IMR-90 (cell line): ENCODE measurements around the gene SRRM4. TPM values are rescaled to one million over a fixed set of nuclear protein-coding genes. Genes with fewer than 3 reads are reported as not detected.

Experiments used
- ATAC-seq: fragments of 200-7000 bp; cut with Tn5 transposase; 2 replicates; pipeline ENCODE4 v1.9.1; 2020; ENCODE audit warnings: low read depth, mild to moderate bottlenecking, moderate library complexity
- BruUV-seq: library from RNA; stranded (reverse); fragments of 400-500 nt; replicated peaks from 2 replicates; lab custom pipeline; 2021; lab: Mats Ljungman, UMichigan
- CTCF ChIA-PET: fragments of 300-600 bp; formaldehyde crosslinking; extraction: SDS; loops from one replicate; lab custom pipeline; 2021; ENCODE audit warnings: antibody characterized with exemption; lab: Yijun Ruan, JAX
- POLR2A ChIA-PET: fragments of 300-600 bp; sonication (Branson Sonifier 250); formaldehyde crosslinking; loops from one replicate; lab custom pipeline; 2022; ENCODE audit warnings: antibody characterized with exemption; ENCODE audit not compliant: unreplicated experiment; lab: Charles Lee
- DNase-seq: peaks from one replicate; pipeline ENCODE4 v3.0.0; 2013
- H2AFZ ChIP-seq: replicated peaks from 2 replicates; pipeline ENCODE3; 2013; ENCODE audit warnings: low read length, mild to moderate bottlenecking; ENCODE audit not compliant: poor library complexity
- H2AK5ac ChIP-seq: 2 replicates; pipeline ENCODE4 v1.6.1; 2013; ENCODE audit warnings: low read depth, low read length, inconsistent platforms
- H2AK9ac ChIP-seq: replicated peaks from 2 replicates; pipeline ENCODE3; 2013; ENCODE audit warnings: mild to moderate bottlenecking, low read depth, low read length, moderate library complexity; ENCODE audit not compliant: poor library complexity
- H2BK120ac ChIP-seq: 2 replicates; pipeline ENCODE4 v1.6.1; 2013; ENCODE audit warnings: low read depth, low read length, inconsistent platforms
- H2BK15ac ChIP-seq: 3 replicates; pipeline ENCODE4 v1.6.1; 2013; ENCODE audit warnings: low read depth, low read length, inconsistent platforms
- H2BK20ac ChIP-seq: 2 replicates; pipeline ENCODE4 v1.6.1; 2013; ENCODE audit warnings: low read depth, mild to moderate bottlenecking, inconsistent platforms, low read length, moderate library complexity
- H2BK5ac ChIP-seq: 2 replicates; pipeline ENCODE4 v1.6.1; 2013; ENCODE audit warnings: mild to moderate bottlenecking, low read depth, low read length, inconsistent platforms; ENCODE audit not compliant: poor library complexity, severe bottlenecking
- H3K14ac ChIP-seq: replicated peaks from 2 replicates; pipeline ENCODE4 v1.6.1; 2013; ENCODE audit warnings: low read depth, low read length, inconsistent platforms
- H3K18ac ChIP-seq: 2 replicates; pipeline ENCODE4 v1.6.1; 2013; ENCODE audit warnings: low read depth, low read length, control low read depth
- H3K23ac ChIP-seq: 2 replicates; pipeline ENCODE4 v1.6.1; 2013; ENCODE audit warnings: low read depth, low read length, inconsistent platforms
- H3K27ac ChIP-seq: 2 replicates; pipeline ENCODE4 v1.5.1; 2013; ENCODE audit warnings: mild to moderate bottlenecking, control low read depth, low read length; ENCODE audit not compliant: insufficient read depth
- H3K27me3 ChIP-seq: 2 replicates; pipeline ENCODE4 v1.6.1; 2013; ENCODE audit warnings: low read length; ENCODE audit not compliant: control insufficient read depth, insufficient read depth
- H3K36me3 ChIP-seq: 2 replicates; pipeline ENCODE4 v1.6.1; 2013; ENCODE audit warnings: low read length, mixed read lengths; ENCODE audit not compliant: control insufficient read depth, insufficient read depth
- H3K4ac ChIP-seq: 2 replicates; pipeline ENCODE4 v1.6.1; 2013; ENCODE audit warnings: low read depth, low read length, inconsistent platforms
- H3K4me1 ChIP-seq: 2 replicates; pipeline ENCODE4 v1.6.1; 2013; ENCODE audit warnings: low read length, mixed read lengths; ENCODE audit not compliant: control insufficient read depth, insufficient read depth
- H3K4me2 ChIP-seq: 2 replicates; pipeline ENCODE4 v1.6.1; 2013; ENCODE audit warnings: low read depth, mild to moderate bottlenecking, control low read depth, low read length, moderate library complexity
- H3K4me3 ChIP-seq: 2 replicates; pipeline ENCODE4 v1.5.1; 2013; ENCODE audit warnings: low read depth, mild to moderate bottlenecking, control low read depth, low read length, moderate library complexity; ENCODE audit not compliant: insufficient read depth
- H3K56ac ChIP-seq: 2 replicates; pipeline ENCODE4 v1.6.1; 2013; ENCODE audit warnings: low read length, inconsistent platforms; ENCODE audit not compliant: insufficient read depth; ENCODE audit errors: extremely low read depth
- H3K79me1 ChIP-seq, 2 experiments: 2 replicates each; pipeline ENCODE4 v1.6.1; 2013; ENCODE audit warnings: low read length in 2 of 2, inconsistent platforms in 1 of 2, low read depth in 1 of 2
- H3K9ac ChIP-seq: 2 replicates; pipeline ENCODE4 v1.6.1; 2013; ENCODE audit warnings: low read depth, low read length, control low read depth
- H3K9me1 ChIP-seq: 2 replicates; pipeline ENCODE4 v1.6.1; 2013; ENCODE audit warnings: low read length, inconsistent platforms; ENCODE audit not compliant: insufficient read depth
- H3K9me3 ChIP-seq: 2 replicates; pipeline ENCODE4 v1.6.1; 2013; ENCODE audit warnings: low read length; ENCODE audit not compliant: control insufficient read depth, insufficient read depth
- H4K20me1 ChIP-seq: 2 replicates; pipeline ENCODE4 v1.6.1; 2013; ENCODE audit warnings: low read length, inconsistent platforms; ENCODE audit not compliant: insufficient read depth
- H4K5ac ChIP-seq: 2 replicates; pipeline ENCODE4 v1.6.1; 2013; ENCODE audit warnings: mild to moderate bottlenecking, low read depth, low read length, control low read depth
- H4K8ac ChIP-seq, 2 experiments: 2 replicates each; pipeline ENCODE4 v1.6.1; 2013; ENCODE audit warnings: low read depth in 2 of 2, low read length in 2 of 2, control low read depth in 1 of 2, inconsistent platforms in 1 of 2
- H4K91ac ChIP-seq: 2 replicates; pipeline ENCODE4 v1.6.1; 2013; ENCODE audit warnings: low read depth, low read length, inconsistent platforms; ENCODE audit not compliant: insufficient read depth
- CHD1 ChIP-seq: IDR thresholded peaks from 2 replicates; pipeline ENCODE4 v1.6.1; 2012; ENCODE audit warnings: low read depth, low read length, improper control_type of control experiment
- FOS ChIP-seq: fragments of 150-350 bp; IDR thresholded peaks from 2 replicates; pipeline ENCODE4 v1.6.1; 2016; ENCODE audit warnings: low read depth, low read length
- MAFK ChIP-seq: IDR thresholded peaks from 2 replicates; pipeline ENCODE4 v1.6.1; 2012; ENCODE audit warnings: low read depth, low read length, improper control_type of control experiment
- MAZ ChIP-seq: IDR thresholded peaks from 2 replicates; pipeline ENCODE4 v1.6.1; 2012; ENCODE audit warnings: low read depth, mild to moderate bottlenecking, low read length, improper control_type of control experiment, moderate library complexity, borderline replicate concordance
- NFE2L2 ChIP-seq: fragments of 150-350 bp; IDR thresholded peaks from 2 replicates; pipeline ENCODE4 v1.6.1; 2016; ENCODE audit warnings: low read depth, mild to moderate bottlenecking, low read length
- POLR2A ChIP-seq: IDR thresholded peaks from 2 replicates; pipeline ENCODE4 v1.6.1; 2012; ENCODE audit warnings: mild to moderate bottlenecking, low read depth, low read length
- RAD21 ChIP-seq: IDR thresholded peaks from 2 replicates; pipeline ENCODE4 v1.6.1; 2012; ENCODE audit warnings: low read length, improper control_type of control experiment
- RFX5 ChIP-seq: IDR thresholded peaks from 2 replicates; pipeline ENCODE4 v1.8.0; 2012; ENCODE audit warnings: low read depth, mild to moderate bottlenecking, low read length, moderate library complexity
- SMC3 ChIP-seq: fragments of 150-350 bp; IDR thresholded peaks from 2 replicates; pipeline ENCODE4 v1.6.1; 2016; ENCODE audit warnings: low read depth, mild to moderate bottlenecking, antibody characterized with exemption, low read length, moderate library complexity
- WGBS, 2 experiments: methylation state at CpG; one replicate each; pipeline versions ENCODE4 v1.1.5 to v1.1.7; 2013; ENCODE audit warnings: missing lambda C conversion rate in 2 of 2; ENCODE audit not compliant: insufficient read length in 1 of 2; ENCODE audit errors: extremely low coverage in 2 of 2; 5-methylcytosine and 5-hydroxymethylcytosine counted together
- dilution Hi-C: fragments of 300-500 bp; cut with HindIII; formaldehyde crosslinking; loops from one replicate; pipeline ENCODE4 v1.14.3; 2018; ENCODE audit warnings: low sequenced_read_pairs; ENCODE audit not compliant: unreplicated experiment
- in situ Hi-C: fragments of 300-500 bp; cut with MboI; formaldehyde crosslinking; loops from 3 replicates; pipeline ENCODE4 v1.14.3; 2019; ENCODE audit warnings: low sequenced_read_pairs, inconsistent platforms, mixed read lengths
- intact Hi-C: fragments of 100-400 bp; cut with micrococcal nuclease; formaldehyde crosslinking; loops from 2 replicates; pipeline ENCODE4 v1.10.0; 2022
- polyA plus RNA-seq, 3 experiments: library from polyadenylated mRNA; depleted of rRNA; stranded (reverse); fragments of >200 nt; gene quantifications; 2 replicates each; pipeline ENCODE4 v1.2.3, GENCODE V29; 2012; ENCODE audit warnings: low replicate concordance in 1 of 3
- total RNA-seq: library from RNA; depleted of rRNA; stranded (reverse); fragments of >200 nt; gene quantifications from 2 replicates; pipeline ENCODE4 v1.2.3, GENCODE V29; 2012

The SRRM4 gene
- total and polyA plus RNA-seq, 2 of the 4 experiments (the other 2 are of a cell fraction) = not detected

GRCh38 chr12:119071176-119071575, 89.8 kb downstream of the SRRM4 start:
- Histone ChIP-seq H4K5ac (no peak overlapping the region), H3K79me1 (no peaks in the 10 kb centered on the region), H3K18ac (no peak overlapping the region), H3K4me3 (no peak overlapping the region), H4K20me1 (no peaks in the 10 kb centered on the region), H4K91ac (no peak overlapping the region), H3K9me1 (no peaks in the 10 kb centered on the region), H2BK20ac (no peak overlapping the region), H3K9me3 (peaks cover 2% of the 10 kb centered on the region), H3K4ac (no peak overlapping the region), H2AK9ac (no peak overlapping the region), H2BK5ac (no peak overlapping the region), H3K9ac (no peak overlapping the region), H3K14ac (no peak overlapping the region), H2BK120ac (no peak overlapping the region), H2AFZ (no peak overlapping the region), H3K23ac (no peak overlapping the region), H4K8ac (no peak overlapping the region), H2BK15ac (no peak overlapping the region), H3K4me2 (no peak overlapping the region), H3K4me1 (no peaks in the 10 kb centered on the region), H2AK5ac (no peak overlapping the region), H3K56ac (no peak overlapping the region), H3K27me3 (no peaks in the 10 kb centered on the region), H3K27ac (no peak overlapping the region), H3K36me3 (no peaks in the 10 kb centered on the region)
- ATAC-seq = no peak
- no CpG with 5 or more reads among the region's 6 CpGs for WGBS, 2 experiments
- in situ Hi-C loops = no loop called here
- dilution Hi-C loops = no loop called here
- no peak for DNase-seq
- ChIA-PET POLR2A (no interaction called here), CTCF (no interaction called here)
- no TSS peak for BruUV-seq
- intact Hi-C loops = no loop called here
- TF ChIP-seq MAZ = no peak
- TF ChIP-seq FOS = no peak
- no peak for TF ChIP-seq MAFK
- TF ChIP-seq SMC3 = no peak
- no peak for TF ChIP-seq RFX5
- no peak for TF ChIP-seq RAD21
- TF ChIP-seq POLR2A = no peak
- TF ChIP-seq NFE2L2 = no peak
- no peak for TF ChIP-seq CHD1
